ENCODE data around the gene ARHGAP4. TPM values are rescaled to one million over a fixed set of nuclear protein-coding genes. Genes with fewer than 3 reads are reported as not detected.

Gene ARHGAP4
- total and polyA plus RNA-seq, 10 of the 15 experiments (the other 5 are each of a cell fraction or from before 2014, with no cell fraction given) = 0.71 to 120 (median 44.3) TPM

DNA sequence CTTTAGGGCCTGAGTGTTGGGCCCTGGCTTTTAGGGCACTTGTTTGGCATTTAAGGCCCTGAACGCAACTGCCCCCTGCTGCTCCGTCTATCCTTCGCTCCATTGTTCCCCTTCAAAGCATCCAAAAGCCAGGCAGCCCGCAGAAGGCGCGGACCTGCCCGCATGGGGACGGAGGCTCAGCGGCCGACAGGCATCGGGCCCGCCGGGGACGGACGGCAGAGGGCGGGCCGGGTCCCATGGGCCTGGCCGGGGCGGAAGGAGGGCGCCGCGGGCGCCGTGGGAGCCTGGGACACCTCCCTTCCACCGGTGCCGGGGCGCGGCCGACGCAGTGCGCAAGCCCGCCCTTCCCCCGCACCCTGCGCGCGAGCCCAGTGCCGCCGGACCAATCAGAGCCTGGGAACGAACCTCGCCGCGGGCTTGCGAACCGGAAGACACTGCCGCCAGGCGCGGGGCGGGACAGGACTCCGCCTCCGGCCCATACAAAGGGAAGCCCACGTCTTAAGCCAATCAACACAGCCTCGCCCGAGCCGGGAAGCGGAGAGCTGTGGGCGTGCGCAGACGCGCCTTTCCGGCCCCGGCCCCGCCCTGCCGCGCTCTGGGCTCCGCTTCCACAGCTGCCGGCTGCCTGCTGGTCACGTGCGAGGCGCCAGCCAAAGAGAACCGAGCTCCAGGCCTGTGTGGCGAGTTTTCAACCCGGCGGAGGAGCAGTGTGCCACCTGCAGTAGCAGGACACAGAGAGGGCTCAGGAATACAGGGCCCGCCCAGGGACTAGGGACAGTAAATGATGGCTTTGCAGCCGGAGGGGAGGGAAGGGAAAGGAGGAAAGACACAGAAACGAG, 2.1 kb upstream of the ARHGAP4 start (continued):
- TF ChIP-seq, protein P1, sequence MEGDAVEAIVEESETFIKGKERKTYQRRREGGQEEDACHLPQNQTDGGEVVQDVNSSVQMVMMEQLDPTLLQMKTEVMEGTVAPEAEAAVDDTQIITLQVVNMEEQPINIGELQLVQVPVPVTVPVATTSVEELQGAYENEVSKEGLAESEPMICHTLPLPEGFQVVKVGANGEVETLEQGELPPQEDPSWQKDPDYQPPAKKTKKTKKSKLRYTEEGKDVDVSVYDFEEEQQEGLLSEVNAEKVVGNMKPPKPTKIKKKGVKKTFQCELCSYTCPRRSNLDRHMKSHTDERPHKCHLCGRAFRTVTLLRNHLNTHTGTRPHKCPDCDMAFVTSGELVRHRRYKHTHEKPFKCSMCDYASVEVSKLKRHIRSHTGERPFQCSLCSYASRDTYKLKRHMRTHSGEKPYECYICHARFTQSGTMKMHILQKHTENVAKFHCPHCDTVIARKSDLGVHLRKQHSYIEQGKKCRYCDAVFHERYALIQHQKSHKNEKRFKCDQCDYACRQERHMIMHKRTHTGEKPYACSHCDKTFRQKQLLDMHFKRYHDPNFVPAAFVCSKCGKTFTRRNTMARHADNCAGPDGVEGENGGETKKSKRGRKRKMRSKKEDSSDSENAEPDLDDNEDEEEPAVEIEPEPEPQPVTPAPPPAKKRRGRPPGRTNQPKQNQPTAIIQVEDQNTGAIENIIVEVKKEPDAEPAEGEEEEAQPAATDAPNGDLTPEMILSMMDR (IDR thresholded peaks at IDR 0.05 in 2 of 3, conservative IDR thresholded peaks at IDR 0.05 in 1 of 3; ENCODE audit: control insufficient read depth in 2 of 3, extremely low read depth in 1 of 3, insufficient read depth in 1 of 3, low read depth in 3 of 3, low read length in 3 of 3) = 0 out of 6 replicates have a peak, but pooled peaks of 2 of the 3 experiments have one; percentile 3 to 7
- TF ChIP-seq, protein P2, sequence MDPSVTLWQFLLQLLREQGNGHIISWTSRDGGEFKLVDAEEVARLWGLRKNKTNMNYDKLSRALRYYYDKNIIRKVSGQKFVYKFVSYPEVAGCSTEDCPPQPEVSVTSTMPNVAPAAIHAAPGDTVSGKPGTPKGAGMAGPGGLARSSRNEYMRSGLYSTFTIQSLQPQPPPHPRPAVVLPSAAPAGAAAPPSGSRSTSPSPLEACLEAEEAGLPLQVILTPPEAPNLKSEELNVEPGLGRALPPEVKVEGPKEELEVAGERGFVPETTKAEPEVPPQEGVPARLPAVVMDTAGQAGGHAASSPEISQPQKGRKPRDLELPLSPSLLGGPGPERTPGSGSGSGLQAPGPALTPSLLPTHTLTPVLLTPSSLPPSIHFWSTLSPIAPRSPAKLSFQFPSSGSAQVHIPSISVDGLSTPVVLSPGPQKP (IDR thresholded peaks at IDR 0.05; ENCODE audit: low read depth, low read length) = peak; percentile 37; the same call in 1 of the 2 replicates
- TF ChIP-seq RAD21 (IDR thresholded peaks at IDR 0.05; ENCODE audit: insufficient read depth, low read depth, low read length) = no peak
- TF ChIP-seq NRF1 (conservative IDR thresholded peaks at IDR 0.05; ENCODE audit: low read depth, low read length) = peak; percentile 49; the same call in 1 of the 2 replicates
- TF ChIP-seq POLR2A (IDR thresholded peaks at IDR 0.05; ENCODE audit: low read depth, low read length) = peak; percentile 74; the same call in 1 of the 2 replicates
- peak; percentile 84 to 94 for TF ChIP-seq BHLHE40 (IDR thresholded peaks at IDR 0.05; ENCODE audit: borderline replicate concordance in 1 of 2, low read depth in 2 of 2, low read length in 1 of 2)
- TF ChIP-seq, protein P3, sequence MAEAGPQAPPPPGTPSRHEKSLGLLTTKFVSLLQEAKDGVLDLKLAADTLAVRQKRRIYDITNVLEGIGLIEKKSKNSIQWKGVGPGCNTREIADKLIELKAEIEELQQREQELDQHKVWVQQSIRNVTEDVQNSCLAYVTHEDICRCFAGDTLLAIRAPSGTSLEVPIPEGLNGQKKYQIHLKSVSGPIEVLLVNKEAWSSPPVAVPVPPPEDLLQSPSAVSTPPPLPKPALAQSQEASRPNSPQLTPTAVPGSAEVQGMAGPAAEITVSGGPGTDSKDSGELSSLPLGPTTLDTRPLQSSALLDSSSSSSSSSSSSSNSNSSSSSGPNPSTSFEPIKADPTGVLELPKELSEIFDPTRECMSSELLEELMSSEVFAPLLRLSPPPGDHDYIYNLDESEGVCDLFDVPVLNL (IDR thresholded peaks at IDR 0.05; ENCODE audit: low read depth, low read length) = peak; percentile 61; the same call in 1 of the 2 replicates
- peak; percentile 29; the same call in 1 of the 2 replicates for TF ChIP-seq POLR2AphosphoS2 (IDR thresholded peaks at IDR 0.05; ENCODE audit: low read depth, low read length)
- no peak for TF ChIP-seq NFXL1 (IDR thresholded peaks at IDR 0.05; ENCODE audit: borderline replicate concordance)
- TF ChIP-seq NFYA (IDR thresholded peaks at IDR 0.05; ENCODE audit: borderline replicate concordance, low read depth, low read length) = no peak
- TF ChIP-seq, protein P4, sequence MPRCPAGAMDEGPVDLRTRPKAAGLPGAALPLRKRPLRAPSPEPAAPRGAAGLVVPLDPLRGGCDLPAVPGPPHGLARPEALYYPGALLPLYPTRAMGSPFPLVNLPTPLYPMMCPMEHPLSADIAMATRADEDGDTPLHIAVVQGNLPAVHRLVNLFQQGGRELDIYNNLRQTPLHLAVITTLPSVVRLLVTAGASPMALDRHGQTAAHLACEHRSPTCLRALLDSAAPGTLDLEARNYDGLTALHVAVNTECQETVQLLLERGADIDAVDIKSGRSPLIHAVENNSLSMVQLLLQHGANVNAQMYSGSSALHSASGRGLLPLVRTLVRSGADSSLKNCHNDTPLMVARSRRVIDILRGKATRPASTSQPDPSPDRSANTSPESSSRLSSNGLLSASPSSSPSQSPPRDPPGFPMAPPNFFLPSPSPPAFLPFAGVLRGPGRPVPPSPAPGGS (IDR thresholded peaks at IDR 0.05; ENCODE audit: borderline replicate concordance, insufficient read depth, low read depth, low read length, poor library complexity, severe bottlenecking) = peak; percentile 25
- no peak for TF ChIP-seq RCOR1 (conservative IDR thresholded peaks at IDR 0.05; ENCODE audit: low read depth, low read length)
- 0 out of 2 replicates have a peak, but pooled peaks have one; percentile 48 for TF ChIP-seq RFX5 (IDR thresholded peaks at IDR 0.05; ENCODE audit: low read depth, low read length)
- TF ChIP-seq, protein P5, sequence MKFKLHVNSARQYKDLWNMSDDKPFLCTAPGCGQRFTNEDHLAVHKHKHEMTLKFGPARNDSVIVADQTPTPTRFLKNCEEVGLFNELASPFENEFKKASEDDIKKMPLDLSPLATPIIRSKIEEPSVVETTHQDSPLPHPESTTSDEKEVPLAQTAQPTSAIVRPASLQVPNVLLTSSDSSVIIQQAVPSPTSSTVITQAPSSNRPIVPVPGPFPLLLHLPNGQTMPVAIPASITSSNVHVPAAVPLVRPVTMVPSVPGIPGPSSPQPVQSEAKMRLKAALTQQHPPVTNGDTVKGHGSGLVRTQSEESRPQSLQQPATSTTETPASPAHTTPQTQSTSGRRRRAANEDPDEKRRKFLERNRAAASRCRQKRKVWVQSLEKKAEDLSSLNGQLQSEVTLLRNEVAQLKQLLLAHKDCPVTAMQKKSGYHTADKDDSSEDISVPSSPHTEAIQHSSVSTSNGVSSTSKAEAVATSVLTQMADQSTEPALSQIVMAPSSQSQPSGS (IDR thresholded peaks at IDR 0.05; ENCODE audit: low read length) = no peak; the same call in 1 of the 2 replicates
- TF ChIP-seq RAD51 (IDR thresholded peaks at IDR 0.05) = peak; percentile 79; the same call in 1 of the 2 replicates
- TF ChIP-seq, protein P6, sequence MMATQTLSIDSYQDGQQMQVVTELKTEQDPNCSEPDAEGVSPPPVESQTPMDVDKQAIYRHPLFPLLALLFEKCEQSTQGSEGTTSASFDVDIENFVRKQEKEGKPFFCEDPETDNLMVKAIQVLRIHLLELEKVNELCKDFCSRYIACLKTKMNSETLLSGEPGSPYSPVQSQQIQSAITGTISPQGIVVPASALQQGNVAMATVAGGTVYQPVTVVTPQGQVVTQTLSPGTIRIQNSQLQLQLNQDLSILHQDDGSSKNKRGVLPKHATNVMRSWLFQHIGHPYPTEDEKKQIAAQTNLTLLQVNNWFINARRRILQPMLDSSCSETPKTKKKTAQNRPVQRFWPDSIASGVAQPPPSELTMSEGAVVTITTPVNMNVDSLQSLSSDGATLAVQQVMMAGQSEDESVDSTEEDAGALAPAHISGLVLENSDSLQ (IDR thresholded peaks at IDR 0.05) = peak; percentile 61; the same call in 1 of the 2 replicates
- TF ChIP-seq, protein P7, sequence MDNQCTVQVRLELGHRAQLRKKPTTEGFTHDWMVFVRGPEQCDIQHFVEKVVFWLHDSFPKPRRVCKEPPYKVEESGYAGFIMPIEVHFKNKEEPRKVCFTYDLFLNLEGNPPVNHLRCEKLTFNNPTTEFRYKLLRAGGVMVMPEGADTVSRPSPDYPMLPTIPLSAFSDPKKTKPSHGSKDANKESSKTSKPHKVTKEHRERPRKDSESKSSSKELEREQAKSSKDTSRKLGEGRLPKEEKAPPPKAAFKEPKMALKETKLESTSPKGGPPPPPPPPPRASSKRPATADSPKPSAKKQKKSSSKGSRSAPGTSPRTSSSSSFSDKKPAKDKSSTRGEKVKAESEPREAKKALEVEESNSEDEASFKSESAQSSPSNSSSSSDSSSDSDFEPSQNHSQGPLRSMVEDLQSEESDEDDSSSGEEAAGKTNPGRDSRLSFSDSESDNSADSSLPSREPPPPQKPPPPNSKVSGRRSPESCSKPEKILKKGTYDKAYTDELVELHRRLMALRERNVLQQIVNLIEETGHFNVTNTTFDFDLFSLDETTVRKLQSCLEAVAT (IDR thresholded peaks at IDR 0.05) = 0 out of 2 replicates have a peak, but pooled peaks have one; percentile 29

Measured in GM12878 (cell line).